HCT116 (cell line): ENCODE measurements around the gene PRKAG2. TPM values are rescaled to one million over a fixed set of nuclear protein-coding genes. Genes with fewer than 3 reads are reported as not detected.

Source experiments
- ATAC-seq: fragments of 200-7000 bp; cut with Tn5 transposase; 2 replicates; pipeline ENCODE4 v1.9.1; 2020; ENCODE audit warnings: mild to moderate bottlenecking, moderate library complexity
- BruUV-seq: library from RNA; stranded (reverse); fragments of 400-500 nt; replicated peaks from 2 replicates; lab custom pipeline; 2021; lab: Mats Ljungman, UMichigan
- CTCF ChIA-PET: fragments of 300-600 bp; sonication (Branson Sonifier 250); formaldehyde crosslinking; loops from one replicate; lab custom pipeline; 2021; ENCODE audit warnings: antibody characterized with exemption; lab: Charles Lee
- POLR2A ChIA-PET: fragments of 300-600, 350-600 bp; sonication (Branson Sonifier 250); formaldehyde crosslinking; loops from one replicate; lab custom pipeline; 2021; ENCODE audit warnings: antibody characterized with exemption; lab: Charles Lee
- RAD21 ChIA-PET, 2 experiments: fragments of 300-600 bp; sonication (Branson Sonifier 250); formaldehyde crosslinking; loops; one replicate each; lab custom pipeline; 2023; ENCODE audit warnings: low total read pairs in 2 of 2; ENCODE audit not compliant: uncharacterized antibody in 2 of 2, unreplicated experiment in 2 of 2, low non-redundant PET in 1 of 2; lab: Charles Lee
- DNase-seq: peaks from one replicate; pipeline ENCODE4 v3.0.0-alpha.2; 2010; ENCODE audit warnings: low read depth, low spot score
- H2AFZ ChIP-seq: fragments of 200-600 bp; shearing (Covaris generic), sonication (generic); 2 replicates; pipeline ENCODE4 v1.6.1; 2017; ENCODE audit warnings: low read depth, mixed run types, mixed read lengths, antibody characterized with exemption, low read length; ENCODE audit not compliant: poor library complexity, severe bottlenecking
- H3K27ac ChIP-seq: 2 replicates; pipeline ENCODE4 v1.5.1; 2012; ENCODE audit warnings: low read depth, low read length
- H3K27me3 ChIP-seq: fragments of 200-600 bp; sonication (generic); 2 replicates; pipeline ENCODE4 v1.6.1; 2016; ENCODE audit warnings: mixed run types, low read length, mixed read lengths; ENCODE audit not compliant: insufficient read depth
- H3K36me3 ChIP-seq, 2 experiments: fragments of 200-500 bp in 1 of 2; fragments of 200-600 bp in 1 of 2; sonication (Bioruptor generic) in 1 of 2; sonication (generic) in 1 of 2; 2 replicates each; pipeline versions ENCODE4 v1.5.1 to v1.6.1; 2014 to 2016; ENCODE audit warnings: low read length in 2 of 2, inconsistent platforms in 1 of 2, mixed read lengths in 1 of 2, mixed run types in 1 of 2; ENCODE audit not compliant: insufficient read depth in 2 of 2, control insufficient read depth in 1 of 2
- H3K4me1 ChIP-seq, 2 experiments: fragments of 200-600 bp in 1 of 2; sonication (generic) in 1 of 2; 2 replicates each; pipeline versions ENCODE4 v1.5.1 to v1.6.1; 2012 to 2017; ENCODE audit warnings: low read length in 2 of 2, inconsistent platforms in 1 of 2, mild to moderate bottlenecking in 1 of 2, mixed read lengths in 1 of 2, mixed run types in 1 of 2, moderate library complexity in 1 of 2; ENCODE audit not compliant: insufficient read depth in 2 of 2, control insufficient read depth in 1 of 2
- H3K4me2 ChIP-seq: fragments of 200-600 bp; sonication (generic); 2 replicates; pipeline ENCODE4 v1.6.1; 2017; ENCODE audit warnings: mixed run types, low read length, mixed read lengths
- H3K4me3 ChIP-seq, 2 experiments: fragments of 200-600 bp in 1 of 2; sonication (generic) in 1 of 2; replicated peaks in 1 of 2; 2 replicates each; pipeline ENCODE4 v1.5.1; 2011 to 2016; ENCODE audit warnings: low read length in 2 of 2, control low read depth in 1 of 2, low read depth in 1 of 2, mild to moderate bottlenecking in 1 of 2, mixed read lengths in 1 of 2, mixed run types in 1 of 2
- H3K79me2 ChIP-seq: fragments of 200-600 bp; sonication (generic); 2 replicates; pipeline ENCODE4 v1.6.1; 2017; ENCODE audit warnings: mild to moderate bottlenecking, mixed run types, low read length, moderate library complexity, mixed read lengths; ENCODE audit not compliant: insufficient read depth
- H3K9ac ChIP-seq: fragments of 200-600 bp; sonication (generic); 2 replicates; pipeline ENCODE4 v1.6.1; 2016; ENCODE audit warnings: low read length, mixed read lengths
- H3K9me2 ChIP-seq: fragments of 200-600 bp; sonication (generic), shearing (Covaris generic); 2 replicates; pipeline ENCODE4 v1.6.1; 2017; ENCODE audit warnings: mixed run types, mild to moderate bottlenecking, moderate library complexity; ENCODE audit not compliant: insufficient read depth
- H3K9me3 ChIP-seq, 2 experiments: fragments of 200-500 bp in 1 of 2; fragments of 200-600 bp in 1 of 2; sonication (Bioruptor generic) in 1 of 2; sonication (generic) in 1 of 2; 2 replicates each; pipeline ENCODE4 v1.6.1; 2014 to 2017; ENCODE audit warnings: low read length in 2 of 2, mixed read lengths in 2 of 2, inconsistent platforms in 1 of 2, low read depth in 1 of 2, mild to moderate bottlenecking in 1 of 2, mixed run types in 1 of 2, moderate library complexity in 1 of 2; ENCODE audit not compliant: control insufficient read depth in 1 of 2, insufficient read depth in 1 of 2
- H4K20me1 ChIP-seq: fragments of 200-600 bp; sonication (generic), shearing (Covaris generic); 2 replicates; pipeline ENCODE4 v1.6.1; 2017; ENCODE audit warnings: mixed run types, mild to moderate bottlenecking, moderate library complexity; ENCODE audit not compliant: insufficient read depth
- CBX3 ChIP-seq: IDR thresholded peaks from 2 replicates; pipeline ENCODE4 v1.6.1; 2012; ENCODE audit warnings: low read depth
- CEBPB ChIP-seq: IDR thresholded peaks from 2 replicates; pipeline ENCODE4 v1.6.1; 2012; ENCODE audit warnings: low read depth
- CTCF ChIP-seq, 3 experiments: fragments of 200-600 bp in 1 of 3; sonication (generic) in 1 of 3; IDR thresholded peaks in 2 of 3; conservative IDR thresholded peaks in 1 of 3; 2 replicates each; pipeline ENCODE4 v1.5.1; 2012 to 2017; ENCODE audit warnings: low read depth in 2 of 3, low read length in 2 of 3, antibody characterized with exemption in 1 of 3, borderline replicate concordance in 1 of 3, control low read depth in 1 of 3, mild to moderate bottlenecking in 1 of 3, mixed read lengths in 1 of 3, mixed run types in 1 of 3, moderate library complexity in 1 of 3; ENCODE audit not compliant: insufficient read depth in 1 of 3
- EGR1 ChIP-seq: IDR thresholded peaks from 2 replicates; pipeline ENCODE4 v1.6.1; 2012; ENCODE audit warnings: low read depth
- ELF1 ChIP-seq: IDR thresholded peaks from 2 replicates; pipeline ENCODE4 v1.6.1; 2012; ENCODE audit warnings: low read depth, borderline replicate concordance
- EZH2 ChIP-seq: fragments of 200-600 bp; sonication (generic); IDR thresholded peaks from 2 replicates; pipeline ENCODE4 v1.6.1; 2017; ENCODE audit warnings: antibody characterized with exemption, mixed run types
- EZH2phosphoT487 ChIP-seq: fragments of 200-600 bp; IDR thresholded peaks from 2 replicates; pipeline ENCODE4 v1.6.1; 2018; ENCODE audit warnings: antibody characterized with exemption, borderline replicate concordance
- JUND ChIP-seq: IDR thresholded peaks from 2 replicates; pipeline ENCODE4 v1.6.1; 2012
- MAX ChIP-seq: IDR thresholded peaks from 2 replicates; pipeline ENCODE4 v1.6.1; 2012
- POLR2A ChIP-seq: IDR thresholded peaks from 2 replicates; pipeline ENCODE4 v1.7.0; 2011; ENCODE audit warnings: borderline replicate concordance; ENCODE audit not compliant: insufficient read depth, insufficient read length; ENCODE audit errors: extremely low read depth
- SIN3A ChIP-seq: IDR thresholded peaks from 2 replicates; pipeline ENCODE4 v1.6.1; 2012; ENCODE audit warnings: low read depth
- SRF ChIP-seq: IDR thresholded peaks from 2 replicates; pipeline ENCODE4 v1.6.1; 2012; ENCODE audit warnings: low read depth
- TCF7L2 ChIP-seq: IDR thresholded peaks from 2 replicates; pipeline ENCODE4 v1.7.0; 2011; ENCODE audit warnings: borderline replicate concordance, inconsistent platforms; ENCODE audit not compliant: insufficient read depth, insufficient read length; ENCODE audit errors: extremely low read depth
- YY1 ChIP-seq: IDR thresholded peaks from 2 replicates; pipeline ENCODE4 v1.6.1; 2011; ENCODE audit warnings: low read length, low read depth, moderate library complexity, mild to moderate bottlenecking; ENCODE audit not compliant: insufficient replicate concordance; ENCODE audit errors: extremely low read depth
- ZFX ChIP-seq: fragments of 450-650 bp; IDR thresholded peaks from 2 replicates; pipeline ENCODE4 v1.6.1; 2017
- ZNF274 ChIP-seq: fragments of 200-500 bp; sonication (Bioruptor generic); IDR thresholded peaks from 2 replicates; pipeline ENCODE4 v1.6.1; 2014; ENCODE audit warnings: mild to moderate bottlenecking, low read depth, low read length, inconsistent platforms
- intact Hi-C: fragments of 100-400 bp; cut with micrococcal nuclease; formaldehyde crosslinking; loops from 2 replicates; pipeline ENCODE4 v1.10.0; 2022
- total RNA-seq: library from RNA; stranded (reverse); gene quantifications from one replicate; pipeline ENCODE4 v1.2.1, GENCODE V29; 2021; ENCODE audit not compliant: unreplicated experiment
- TF ChIP-seq, protein P1 (sequence below): IDR thresholded peaks from 2 replicates; pipeline ENCODE4 v1.6.1; 2012
- TF ChIP-seq, protein P2 (sequence below): IDR thresholded peaks from 2 replicates; pipeline ENCODE4 v1.6.1; 2011; ENCODE audit warnings: mild to moderate bottlenecking, low read length, moderate library complexity; ENCODE audit not compliant: insufficient replicate concordance; ENCODE audit errors: extremely low read depth

PRKAG2 gene
- total RNA-seq, 1 experiment from 2014 or later: 23.6 TPM

DNA sequence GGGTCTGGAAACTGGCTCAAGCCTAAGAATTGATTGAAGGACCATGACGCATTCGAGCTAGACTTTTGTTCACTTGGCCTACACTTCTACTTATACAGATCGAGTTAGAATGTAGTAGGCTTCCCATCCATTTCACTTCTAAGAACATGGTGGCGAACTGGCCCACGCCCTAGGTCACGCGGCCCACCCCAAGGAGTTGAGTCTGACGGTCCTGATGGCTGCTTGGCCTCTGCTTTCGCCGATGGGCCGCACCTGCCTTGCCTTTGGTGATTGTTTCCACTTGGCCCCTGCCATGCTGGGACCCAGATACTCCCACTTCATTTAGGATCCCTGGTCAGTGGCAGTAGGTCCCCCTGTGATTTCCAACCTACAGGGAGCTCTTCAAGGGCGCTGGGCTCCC lies 153.6 kb downstream of the PRKAG2 start:
- H3K27ac ChIP-seq: no peak overlapping the region
- H3K9me2 ChIP-seq: no peaks in the 10 kb centered on the region
- no peak overlapping the region for H2AFZ ChIP-seq
- H3K4me3 ChIP-seq: no peak overlapping the region
- intact Hi-C loops: no loop called here
- H3K9ac ChIP-seq: no peak overlapping the region
- ATAC-seq (no peak), DNase-seq (no peak)
- H3K79me2 ChIP-seq: no peaks in the 10 kb centered on the region
- H3K4me2 ChIP-seq: no peak overlapping the region
- H4K20me1 ChIP-seq: no peaks in the 10 kb centered on the region
- peaks cover 27 to 31% of the 10 kb centered on the region in 2 experiments for H3K4me1 ChIP-seq
- TF ChIP-seq JUND (no peak), SRF (no peak), EZH2phosphoT487 (no peak), EZH2 (no peak), TCF7L2 (no peak), CEBPB (no peak), CTCF (IDR thresholded peaks at IDR 0.05 in 2 of 3, conservative IDR thresholded peaks at IDR 0.05 in 1 of 3; ENCODE audit: borderline replicate concordance in 1 of 3, insufficient read depth in 1 of 3, low read depth in 2 of 3, low read length in 2 of 3) (no peak), ZFX (no peak), MAX (no peak), ZNF274 (no peak), EGR1 (no peak), ELF1 (no peak), YY1 (no peak), SIN3A (no peak), CBX3 (no peak), POLR2A (no peak)
- TF ChIP-seq, protein P1, sequence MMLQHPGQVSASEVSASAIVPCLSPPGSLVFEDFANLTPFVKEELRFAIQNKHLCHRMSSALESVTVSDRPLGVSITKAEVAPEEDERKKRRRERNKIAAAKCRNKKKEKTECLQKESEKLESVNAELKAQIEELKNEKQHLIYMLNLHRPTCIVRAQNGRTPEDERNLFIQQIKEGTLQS: no peak
- TF ChIP-seq, protein P2, sequence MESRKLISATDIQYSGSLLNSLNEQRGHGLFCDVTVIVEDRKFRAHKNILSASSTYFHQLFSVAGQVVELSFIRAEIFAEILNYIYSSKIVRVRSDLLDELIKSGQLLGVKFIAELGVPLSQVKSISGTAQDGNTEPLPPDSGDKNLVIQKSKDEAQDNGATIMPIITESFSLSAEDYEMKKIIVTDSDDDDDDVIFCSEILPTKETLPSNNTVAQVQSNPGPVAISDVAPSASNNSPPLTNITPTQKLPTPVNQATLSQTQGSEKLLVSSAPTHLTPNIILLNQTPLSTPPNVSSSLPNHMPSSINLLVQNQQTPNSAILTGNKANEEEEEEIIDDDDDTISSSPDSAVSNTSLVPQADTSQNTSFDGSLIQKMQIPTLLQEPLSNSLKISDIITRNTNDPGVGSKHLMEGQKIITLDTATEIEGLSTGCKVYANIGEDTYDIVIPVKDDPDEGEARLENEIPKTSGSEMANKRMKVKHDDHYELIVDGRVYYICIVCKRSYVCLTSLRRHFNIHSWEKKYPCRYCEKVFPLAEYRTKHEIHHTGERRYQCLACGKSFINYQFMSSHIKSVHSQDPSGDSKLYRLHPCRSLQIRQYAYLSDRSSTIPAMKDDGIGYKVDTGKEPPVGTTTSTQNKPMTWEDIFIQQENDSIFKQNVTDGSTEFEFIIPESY: no peak
- H3K36me3 ChIP-seq: no peaks in the 10 kb centered on the region
- no TSS peak for BruUV-seq
- H3K27me3 ChIP-seq: no peaks in the 10 kb centered on the region
- CTCF ChIA-PET: no interaction called here
- no peaks in the 10 kb centered on the region for H3K9me3 ChIP-seq
- RAD21 ChIA-PET: no interaction called here
- POLR2A ChIA-PET: no interaction called here
